ENCODE data around the gene LDHB.
A peak's percentile ranks its signal among the peaks of the same experiment; 100 is the strongest.

The LDHB gene

GRCh38 chr12:21672146-21672545, 14.5 kb upstream of the LDHB start:
- Histone ChIP-seq H3K9me3 (ENCODE audit: control insufficient read depth, insufficient read depth, low read depth, low read length) (no peaks in the 10 kb centered on the region), H3K4me3 (ENCODE audit: low read depth, low read length) (no peak overlapping the region), H3K36me3 (ENCODE audit: control insufficient read depth in 2 of 2, insufficient read depth in 1 of 2, low read length in 2 of 2) (no peaks in the 10 kb centered on the region), H3K27ac (ENCODE audit: extremely low read depth, low read depth, low read length) (no peak overlapping the region), H3K4me1 (ENCODE audit: control insufficient read depth, insufficient read depth, low read length) (no peaks in the 10 kb centered on the region)
- CTCF ChIA-PET: interaction anchor here (1.0 kb wide), 1 partner anchor 8 kb away, joined by 4 read pairs; no protein-coding TSS in a partner anchor
- POLR2A ChIA-PET: no interaction called here
- TF ChIP-seq PRDM10 (tag by site-specific recombination; IDR thresholded peaks at IDR 0.05) (no peak), REST (tag by site-specific recombination; IDR thresholded peaks at IDR 0.05) (no peak), ZNF140 (tag by site-specific recombination; IDR thresholded peaks at IDR 0.05) (no peak)

GRCh38 chr12:21666722-21667121, 9.1 kb upstream of the LDHB start:
- ChIA-PET CTCF (interaction anchor here (1.2 kb wide), 1 partner anchor 10 kb away, joined by 3 read pairs; no protein-coding TSS in a partner anchor), POLR2A (interaction anchor here (1.0 to 1.6 kb wide), 2 partner anchors 9 to 165 kb away, joined by 4 to 10 read pairs; partner anchors contain the start of genes GOLT1B, LDHB and RECQL)
- no peak overlapping the region for H3K27ac ChIP-seq (ENCODE audit: extremely low read depth, low read depth, low read length)
- no peaks in the 10 kb centered on the region for H3K9me3 ChIP-seq (ENCODE audit: control insufficient read depth, insufficient read depth, low read depth, low read length)
- TF ChIP-seq OSR2 (tag by site-specific recombination; IDR thresholded peaks at IDR 0.05) (peak; percentile 24; the same call in 1 of the 2 replicates), FEZF1 (tag by site-specific recombination; IDR thresholded peaks at IDR 0.05) (peak; percentile 67), ZNF132 (tag by site-specific recombination; IDR thresholded peaks at IDR 0.05; ENCODE audit: borderline replicate concordance) (no peak), ZNF777 (tag by site-specific recombination; IDR thresholded peaks at IDR 0.05; ENCODE audit: borderline replicate concordance) (no peak), PRDM6 (tag by site-specific recombination; IDR thresholded peaks at IDR 0.05) (peak; percentile 78), ZNF433 (tag by site-specific recombination; IDR thresholded peaks at IDR 0.05; ENCODE audit: low read depth) (no peak)
- H3K4me1 ChIP-seq (ENCODE audit: control insufficient read depth, insufficient read depth, low read length): no peaks in the 10 kb centered on the region
- H3K36me3 ChIP-seq (ENCODE audit: control insufficient read depth in 2 of 2, insufficient read depth in 1 of 2, low read length in 2 of 2): no peaks in the 10 kb centered on the region
- H3K4me3 ChIP-seq (ENCODE audit: low read depth, low read length): no peak overlapping the region

- H3K27ac ChIP-seq (ENCODE audit: extremely low read depth, low read depth, low read length): no peak overlapping the region
- POLR2A ChIA-PET: interaction anchor here (1.6 kb wide), 1 partner anchor 8 kb away, joined by 10 read pairs; the partner anchor contains the start of gene LDHB
- CTCF ChIA-PET: interaction anchor here (1.2 kb wide), 1 partner anchor 11 kb away, joined by 3 read pairs; no protein-coding TSS in a partner anchor
- no peak overlapping the region for H3K4me3 ChIP-seq (ENCODE audit: low read depth, low read length)
- no peak for TF ChIP-seq ZNF133 (tag by site-specific recombination; IDR thresholded peaks at IDR 0.05)
- TF ChIP-seq ZNF114 (tag by site-specific recombination; IDR thresholded peaks at IDR 0.05): no peak
- no peak for TF ChIP-seq PRDM1 (tag by site-specific recombination; IDR thresholded peaks at IDR 0.05)
- no peak for TF ChIP-seq KLF10 (tag by site-specific recombination; IDR thresholded peaks at IDR 0.05)
- TF ChIP-seq ZSCAN4 (tag by site-specific recombination; IDR thresholded peaks at IDR 0.05): no peak
- no peak for TF ChIP-seq ZNF561 (tag by site-specific recombination; IDR thresholded peaks at IDR 0.05; ENCODE audit: borderline replicate concordance)
- TF ChIP-seq BCL6B (tag by site-specific recombination; IDR thresholded peaks at IDR 0.05): no peak
- TF ChIP-seq EGR2 (tag by site-specific recombination; IDR thresholded peaks at IDR 0.05; ENCODE audit: low read depth): no peak
- TF ChIP-seq ZNF501 (tag by site-specific recombination; IDR thresholded peaks at IDR 0.05): no peak
- H3K4me1 ChIP-seq (ENCODE audit: control insufficient read depth, insufficient read depth, low read length): no peaks in the 10 kb centered on the region
- no peaks in the 10 kb centered on the region for H3K36me3 ChIP-seq (ENCODE audit: control insufficient read depth in 2 of 2, insufficient read depth in 1 of 2, low read length in 2 of 2)
- no peaks in the 10 kb centered on the region for H3K9me3 ChIP-seq (ENCODE audit: control insufficient read depth, insufficient read depth, low read depth, low read length)
Observed at GRCh38 chr12:21665816-21666215, 8.2 kb upstream of the LDHB start.
